Activated T-helper 2 cell treated with anti-CD3 and anti-CD28 coated beads, Interferon-gamma antibody, Interleukin-2, Interleukin-4, amounts not matched to agents 10 μg/mL and 5 μg/mL and 100 μg/mL, durations not matched to agents 14 hours and 24 hours and 36 hours (primary cell): Measurements from ENCODE around the gene FNBP1L. TPM values are rescaled to one million over a fixed set of nuclear protein-coding genes. Genes with fewer than 3 reads are reported as not detected.
"Not testable (repeated sequence)": the region's sequence is repeated elsewhere in the genome, so short reads cannot be mapped to it uniquely, and the experiment has no call there.

Experiments
- DNase-seq: peaks from one replicate; pipeline ENCODE4 v3.0.0; 2021; ENCODE audit warnings: low spot score
- H3K27ac Mint-ChIP-seq: one replicate; pipeline ENCODE4 v1.8.0; 2021; ENCODE audit warnings: mixed read lengths
- H3K27me3 Mint-ChIP-seq: one replicate; pipeline ENCODE4 v1.8.0; 2021; ENCODE audit warnings: low read depth, mixed read lengths
- H3K36me3 Mint-ChIP-seq: one replicate; pipeline ENCODE4 v1.8.0; 2021; ENCODE audit warnings: low read depth, mixed read lengths
- H3K4me1 Mint-ChIP-seq: one replicate; pipeline ENCODE4 v1.8.0; 2021; ENCODE audit warnings: low read depth, mixed read lengths
- H3K4me3 Mint-ChIP-seq: one replicate; pipeline ENCODE4 v1.8.0; 2021; ENCODE audit warnings: low read depth, mild to moderate bottlenecking, moderate library complexity, mixed read lengths
- H3K9me3 Mint-ChIP-seq: one replicate; pipeline ENCODE4 v1.8.0; 2021; ENCODE audit warnings: mixed read lengths
- intact Hi-C: fragments of 100-400 bp; cut with micrococcal nuclease; formaldehyde crosslinking; loops from one replicate; pipeline ENCODE4 v1.15.1; 2023
- total RNA-seq: library from RNA; stranded (reverse); gene quantifications from 2 replicates; pipeline ENCODE4 v1.2.3, GENCODE V29; 2022

Gene FNBP1L
- total RNA-seq, 1 donor from 2014 or later = 0.32 TPM

DNA sequence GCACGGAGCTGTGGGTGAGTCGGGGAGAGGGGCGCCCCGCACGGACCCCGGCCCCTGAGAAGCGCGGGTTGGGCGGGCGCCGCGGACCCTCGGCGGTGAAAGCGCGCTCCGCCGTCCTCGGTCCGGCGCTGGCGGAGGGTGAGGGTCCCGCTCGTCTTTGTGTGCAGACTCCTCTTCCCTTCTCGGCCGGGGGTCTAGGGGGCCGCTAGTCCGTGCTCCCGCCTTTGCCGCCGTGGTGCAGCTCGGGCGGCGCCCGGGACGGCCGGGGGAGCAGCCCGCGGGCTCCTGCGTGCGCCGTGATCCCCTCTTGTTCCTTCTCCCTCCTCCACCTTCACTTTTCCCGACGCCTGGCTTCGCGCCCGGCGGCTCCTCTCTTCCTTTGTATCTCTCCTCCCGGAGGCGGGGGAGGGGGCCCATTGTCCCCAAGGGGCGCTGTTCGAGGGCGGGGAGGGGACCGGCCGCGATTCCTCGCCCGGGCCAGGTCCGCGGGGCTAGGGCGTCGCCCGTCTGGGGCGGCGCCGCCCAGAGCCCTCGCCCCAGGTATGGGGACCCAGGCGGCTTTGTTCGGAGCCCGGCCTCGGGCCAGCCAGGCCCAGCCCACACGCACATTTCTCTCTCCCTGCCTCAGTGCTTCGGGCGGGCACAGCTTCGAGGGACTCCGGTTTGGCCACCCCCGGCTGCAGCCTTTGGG is 519 bp downstream of the FNBP1L start:
- Mint-ChIP-seq H3K36me3 (peaks cover 3% of the 10 kb centered on the region), H3K4me1 (peaks cover 13% of the 10 kb centered on the region), H3K27me3 (peaks cover 65% of the 10 kb centered on the region), H3K4me3 (peak overlapping the region; percentile 86), H3K27ac (no peak overlapping the region), H3K9me3 (no peaks in the 10 kb centered on the region)
- intact Hi-C loops = loop anchor here (5.0 kb wide), 1 partner anchor 169 kb away; no protein-coding TSS in a partner anchor
- no peak for DNase-seq

- Mint-ChIP-seq H3K27me3 (peaks cover 67% of the 10 kb centered on the region), H3K9me3 (no peaks in the 10 kb centered on the region), H3K27ac (no peak overlapping the region), H3K4me1 (peaks cover 13% of the 10 kb centered on the region), H3K36me3 (peaks cover 3% of the 10 kb centered on the region), H3K4me3 (peak overlapping the region; percentile 86)
- intact Hi-C loops = loop anchor here (5.0 kb wide), 1 partner anchor 168 kb away; no protein-coding TSS in a partner anchor
- no peak for DNase-seq
These were observed 1.3 kb downstream of the FNBP1L start for GRCh38 chr1:93448983-93449804.

GRCh38 chr1:93450321-93450720 is 2.4 kb downstream of the FNBP1L start:
- H3K27me3 Mint-ChIP-seq = peaks cover 69% of the 10 kb centered on the region
- intact Hi-C loops = no loop called here
- peaks cover 13% of the 10 kb centered on the region for H3K4me1 Mint-ChIP-seq
- no peak overlapping the region for H3K27ac Mint-ChIP-seq
- H3K9me3 Mint-ChIP-seq = no peaks in the 10 kb centered on the region
- H3K36me3 Mint-ChIP-seq = peaks cover 3% of the 10 kb centered on the region
- no peak overlapping the region for H3K4me3 Mint-ChIP-seq
- no peak for DNase-seq

DNA sequence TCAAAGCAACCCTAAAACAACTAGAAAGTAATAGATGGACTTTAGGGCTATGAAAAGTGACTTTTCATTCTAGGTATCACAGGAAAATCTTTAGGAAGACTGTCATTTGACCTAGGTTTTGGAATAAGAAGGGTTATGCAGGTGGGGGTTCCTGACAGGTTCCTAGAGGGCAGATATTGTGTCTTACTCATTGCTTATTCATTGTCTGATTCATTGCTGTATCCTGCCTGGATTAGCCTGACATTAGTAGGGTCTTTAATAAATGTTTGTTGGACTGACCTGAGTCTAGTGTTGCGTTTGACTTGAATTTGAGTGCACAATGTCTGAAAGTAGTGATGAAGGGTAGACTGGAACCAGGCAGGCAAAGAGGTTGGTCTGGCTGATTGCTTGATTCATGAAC is 6.0 kb downstream of the FNBP1L start:
- Mint-ChIP-seq H3K27ac (no peak overlapping the region), H3K4me3 (no peak overlapping the region), H3K27me3 (peaks cover 53% of the 10 kb centered on the region), H3K4me1 (peaks cover 5% of the 10 kb centered on the region), H3K9me3 (no peaks in the 10 kb centered on the region), H3K36me3 (no peaks in the 10 kb centered on the region)
- DNase-seq = no peak
- intact Hi-C loops = no loop called here

DNA sequence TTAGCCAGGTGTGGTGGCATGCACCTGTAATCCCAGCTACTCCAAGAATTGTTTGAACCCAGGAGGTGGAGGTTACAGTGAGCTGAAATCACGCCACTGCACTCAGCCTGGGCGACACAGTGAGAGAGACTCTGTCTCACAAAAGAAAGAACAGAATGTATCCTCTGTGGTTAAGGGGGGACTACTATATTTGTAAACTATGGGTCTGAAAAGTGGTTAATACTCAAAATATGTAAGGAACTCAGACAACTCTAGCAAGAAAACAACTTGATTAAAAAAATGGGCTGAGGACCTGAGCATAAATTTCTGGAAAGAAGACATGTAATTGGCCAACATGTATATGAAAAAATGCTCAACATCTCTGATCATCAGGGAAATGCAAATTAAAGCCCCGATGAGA is 11.2 kb downstream of the FNBP1L start:
- no peak overlapping the region for H3K4me3 Mint-ChIP-seq
- H3K27ac Mint-ChIP-seq = no peak overlapping the region
- peaks cover 36% of the 10 kb centered on the region for H3K27me3 Mint-ChIP-seq
- intact Hi-C loops = loop anchor here (5.0 kb wide), 1 partner anchor 148 kb away; no protein-coding TSS in a partner anchor
- peaks cover 2% of the 10 kb centered on the region for H3K4me1 Mint-ChIP-seq
- H3K36me3 Mint-ChIP-seq = no peaks in the 10 kb centered on the region
- DNase-seq = no peak
- H3K9me3 Mint-ChIP-seq = no peaks in the 10 kb centered on the region

GRCh38 chr1:93461236-93461635 is 13.3 kb downstream of the FNBP1L start:
- intact Hi-C loops = no loop called here
- no peak overlapping the region for H3K4me3 Mint-ChIP-seq
- no peak overlapping the region for H3K27ac Mint-ChIP-seq
- no peaks in the 10 kb centered on the region for H3K36me3 Mint-ChIP-seq
- peaks cover 28% of the 10 kb centered on the region for H3K27me3 Mint-ChIP-seq
- H3K4me1 Mint-ChIP-seq = peaks cover 2% of the 10 kb centered on the region
- no peak for DNase-seq
- H3K9me3 Mint-ChIP-seq = peaks cover 12% of the 10 kb centered on the region

GRCh38 chr1:93463960-93464359 is 16.0 kb downstream of the FNBP1L start:
- DNase-seq = no peak
- Mint-ChIP-seq H3K36me3 (no peaks in the 10 kb centered on the region), H3K27me3 (peaks cover 22% of the 10 kb centered on the region), H3K4me3 (no peak overlapping the region), H3K4me1 (peaks cover 2% of the 10 kb centered on the region), H3K9me3 (peaks cover 17% of the 10 kb centered on the region), H3K27ac (no peak overlapping the region)
- intact Hi-C loops = no loop called here

DNA sequence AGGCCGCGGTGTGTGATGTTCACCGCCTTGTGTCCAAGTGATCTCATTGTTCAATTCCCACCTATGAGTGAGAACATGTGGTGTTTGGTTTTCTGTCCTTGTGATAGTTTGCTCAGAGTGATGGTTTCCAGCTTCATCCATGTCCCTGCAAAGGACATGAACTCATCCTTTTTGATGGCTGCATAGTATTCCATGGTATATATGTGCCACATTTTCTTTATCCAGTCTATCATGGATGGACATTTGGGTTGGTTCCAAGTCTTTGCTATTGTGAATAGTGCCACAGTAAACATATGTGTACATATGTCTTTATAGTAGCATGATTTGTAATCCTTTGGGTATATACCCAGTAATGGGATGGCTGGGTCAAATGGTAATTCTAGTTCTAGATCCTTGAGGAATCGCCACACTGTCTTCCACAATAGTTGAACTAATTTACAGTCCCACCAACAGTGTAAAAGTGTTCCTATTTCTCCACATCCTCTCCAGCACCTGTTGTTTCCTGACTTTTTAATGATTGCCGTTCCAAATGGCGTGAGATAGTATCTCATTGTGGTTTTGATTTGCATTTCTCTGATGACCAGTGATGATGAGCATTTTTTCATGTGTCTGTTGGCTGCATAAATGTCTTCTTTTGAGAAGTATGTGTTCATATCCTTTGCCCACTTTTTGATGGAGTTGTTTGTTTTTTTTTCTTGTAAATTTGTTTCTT is 17.6 kb downstream of the FNBP1L start:
- Mint-ChIP-seq H3K9me3 (peaks cover 17% of the 10 kb centered on the region), H3K27me3 (peaks cover 20% of the 10 kb centered on the region)
- DNase-seq, H3K4me1 Mint-ChIP-seq, H3K4me3 Mint-ChIP-seq, H3K36me3 Mint-ChIP-seq, H3K27ac Mint-ChIP-seq, intact Hi-C loops: not testable (repeated sequence)

DNA sequence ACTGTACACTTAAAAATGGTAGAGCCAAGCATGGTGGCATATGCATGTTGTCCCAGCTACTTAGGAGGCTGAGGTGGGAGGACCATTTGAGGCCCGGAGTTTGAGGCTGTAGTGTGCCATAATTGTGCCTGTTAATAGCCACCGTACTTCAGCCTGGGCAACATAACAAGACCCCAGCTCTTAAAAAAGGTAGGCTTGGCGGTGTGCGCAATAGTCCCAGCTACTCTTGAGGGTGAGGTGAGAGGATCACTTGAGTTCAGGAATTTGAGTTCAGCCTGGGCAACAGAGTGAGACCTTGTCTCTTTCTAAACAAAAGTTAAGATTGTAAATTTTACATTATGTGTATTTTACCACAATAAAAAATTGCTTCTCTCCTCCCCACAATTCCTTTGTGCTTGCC is 19.7 kb downstream of the FNBP1L start:
- intact Hi-C loops = no loop called here

DNA sequence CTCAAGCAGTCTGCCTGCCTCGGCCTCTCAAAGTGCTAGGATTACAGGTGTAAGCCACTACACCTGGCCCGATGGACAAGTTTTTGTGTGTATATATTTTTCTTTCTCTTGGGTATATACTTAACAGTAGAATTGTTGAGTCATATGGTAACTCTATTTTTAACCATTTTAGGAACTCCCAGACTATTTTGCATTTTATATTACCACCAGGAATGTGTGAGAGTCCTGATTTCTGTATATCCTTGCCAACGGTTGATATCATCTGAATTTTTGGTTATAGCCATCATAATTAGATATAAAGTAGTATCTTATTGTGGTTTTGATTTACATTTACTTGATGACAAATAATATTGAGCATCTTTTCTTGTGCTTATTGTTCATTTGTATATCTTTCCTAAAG is 20.7 kb downstream of the FNBP1L start:
- DNase-seq = no peak
- no peaks in the 10 kb centered on the region for H3K4me1 Mint-ChIP-seq
- H3K36me3 Mint-ChIP-seq = no peaks in the 10 kb centered on the region
- intact Hi-C loops = no loop called here
- no peak overlapping the region for H3K27ac Mint-ChIP-seq
- no peak overlapping the region for H3K4me3 Mint-ChIP-seq
- H3K27me3 Mint-ChIP-seq = peaks cover 2% of the 10 kb centered on the region
- peaks cover 17% of the 10 kb centered on the region for H3K9me3 Mint-ChIP-seq

More for the DNA sequence above, 19.7 kb downstream of the FNBP1L start:
- Mint-ChIP-seq H3K36me3 (no peaks in the 10 kb centered on the region), H3K27me3 (peaks cover 6% of the 10 kb centered on the region), H3K4me1 (no peaks in the 10 kb centered on the region), H3K27ac (no peak overlapping the region), H3K9me3 (peaks cover 17% of the 10 kb centered on the region), H3K4me3 (no peak overlapping the region)
- DNase-seq = no peak

GRCh38 chr1:93469223-93469622 is 21.3 kb downstream of the FNBP1L start:
- DNase-seq, H3K4me1 Mint-ChIP-seq, intact Hi-C loops, H3K27me3 Mint-ChIP-seq, H3K4me3 Mint-ChIP-seq, H3K36me3 Mint-ChIP-seq, H3K27ac Mint-ChIP-seq: not testable (repeated sequence)
- H3K9me3 Mint-ChIP-seq = peaks cover 17% of the 10 kb centered on the region

DNA sequence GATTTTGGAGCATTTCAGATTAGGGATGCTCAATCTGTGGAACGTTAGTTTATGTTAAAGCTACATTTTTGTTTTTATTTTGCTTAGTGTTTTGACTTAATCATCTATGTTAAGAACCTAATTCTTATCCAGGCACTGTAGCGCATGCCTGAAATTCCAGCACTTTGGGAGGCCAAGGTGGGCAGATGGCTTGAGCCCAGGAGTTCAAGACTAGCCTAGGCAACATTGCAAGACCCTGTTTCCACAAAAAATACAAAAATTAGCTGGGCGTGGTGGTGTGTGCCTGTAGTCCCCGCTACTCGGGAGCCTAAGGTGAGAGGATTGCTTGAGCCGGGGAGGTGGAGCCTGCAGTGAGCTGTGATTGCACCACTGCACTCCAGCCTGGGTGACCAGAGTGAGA is 23.4 kb downstream of the FNBP1L start:
- DNase-seq = no peak
- no peak overlapping the region for H3K27ac Mint-ChIP-seq
- peaks cover 7% of the 10 kb centered on the region for H3K27me3 Mint-ChIP-seq

More for the DNA sequence above, 23.4 kb downstream of the FNBP1L start:
- Mint-ChIP-seq H3K36me3 (no peaks in the 10 kb centered on the region), H3K4me1 (no peaks in the 10 kb centered on the region), H3K4me3 (no peak overlapping the region), H3K9me3 (peaks cover 4% of the 10 kb centered on the region)
- intact Hi-C loops = no loop called here
